Parathyroid adenoma (tissue), 2 donors: ENCODE results near the gene RERE.

Experiments
- H2AFZ ChIP-seq: fragments of 300-600 bp; sonication (generic); one replicate; pipeline ENCODE4 v1.7.0; 2017; ENCODE audit warnings: antibody characterized with exemption, mild to moderate bottlenecking
- H3K27ac ChIP-seq: fragments of 300-600 bp; sonication (generic); one replicate; pipeline ENCODE4 v1.7.0; 2017
- H3K27me3 ChIP-seq: fragments of 300-600 bp; sonication (generic); one replicate; pipeline ENCODE4 v1.7.0; 2017; ENCODE audit warnings: low read length; ENCODE audit not compliant: control insufficient read depth, insufficient read depth
- H3K36me3 ChIP-seq: fragments of 300-600 bp; sonication (generic); one replicate; pipeline ENCODE4 v1.7.0; 2017; ENCODE audit warnings: low read length; ENCODE audit not compliant: control insufficient read depth, insufficient read depth
- H3K4me1 ChIP-seq: fragments of 300-600 bp; sonication (generic); one replicate; pipeline ENCODE4 v1.7.0; 2017; ENCODE audit warnings: control low read depth
- H3K4me2 ChIP-seq: fragments of 300-600 bp; sonication (generic); one replicate; pipeline ENCODE4 v1.7.0; 2017; ENCODE audit warnings: low read length
- H3K4me3 ChIP-seq: fragments of 300-600 bp; sonication (generic); one replicate; pipeline ENCODE4 v1.7.0; 2017; ENCODE audit warnings: low read depth, low read length
- H3K79me2 ChIP-seq: fragments of 300-600 bp; sonication (generic); one replicate; pipeline ENCODE4 v1.7.0; 2017; ENCODE audit warnings: control low read depth
- H3K9ac ChIP-seq: fragments of 300-600 bp; sonication (generic); one replicate; pipeline ENCODE4 v1.7.0; 2017; ENCODE audit warnings: mild to moderate bottlenecking
- H3K9me3 ChIP-seq: fragments of 300-600 bp; sonication (generic); one replicate; pipeline ENCODE4 v1.7.0; 2017; ENCODE audit warnings: low read length; ENCODE audit not compliant: control insufficient read depth
- CTCF ChIP-seq: fragments of 300-600 bp; sonication (generic); IDR thresholded peaks from one replicate; pipeline ENCODE4 v1.7.0; 2017; ENCODE audit warnings: antibody characterized with exemption, mild to moderate bottlenecking
- donor health status: primary hyperparathyroidism.

Gene RERE

DNA sequence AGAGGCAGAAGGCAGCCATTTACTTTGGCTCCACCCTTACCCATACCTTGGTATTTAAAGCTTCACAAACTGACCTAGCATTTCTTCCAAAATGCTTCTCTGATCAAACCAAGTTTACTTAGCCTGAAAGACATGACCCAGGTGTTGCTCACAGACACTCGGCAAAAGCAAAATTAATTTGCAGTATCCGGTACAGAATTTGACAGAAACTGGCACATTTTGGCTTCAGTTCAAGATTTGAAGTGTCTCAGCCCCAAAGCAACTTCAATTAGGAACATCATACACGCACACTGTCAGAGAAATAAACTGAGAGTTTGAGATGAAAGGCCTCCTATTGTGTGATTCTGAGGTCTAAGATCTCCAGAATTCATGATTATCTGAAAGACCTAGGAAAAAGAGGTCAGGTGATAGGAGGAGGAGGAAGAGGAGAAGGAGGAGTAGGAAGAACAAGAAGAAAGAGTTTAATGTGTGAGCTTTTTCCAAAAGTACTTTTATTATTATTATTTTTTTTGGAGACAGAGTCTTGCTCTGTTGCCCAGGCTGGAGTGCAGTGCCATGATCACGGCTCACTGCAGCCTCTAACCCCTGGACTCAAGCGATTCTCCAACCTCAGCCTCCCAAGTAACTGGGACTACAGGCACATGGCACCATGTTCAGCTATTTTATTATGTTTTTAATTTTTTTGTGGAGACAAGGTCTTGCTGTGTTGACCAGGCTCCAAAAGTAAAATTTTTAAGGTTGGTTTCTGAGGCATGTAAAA lies 355.9 kb downstream of the RERE start:
- Histone ChIP-seq H3K27ac (no peak overlapping the region), H3K27me3 (no peaks in the 10 kb centered on the region), H3K36me3 (no peaks in the 10 kb centered on the region), H3K4me1 (peaks cover 8% of the 10 kb centered on the region), H3K9me3 (no peaks in the 10 kb centered on the region), H3K4me3 (no peak overlapping the region), H3K4me2 (no peak overlapping the region), H2AFZ (no peak overlapping the region), H3K9ac (no peak overlapping the region), H3K79me2 (peaks cover 9% of the 10 kb centered on the region)
- TF ChIP-seq CTCF, result no peak

DNA sequence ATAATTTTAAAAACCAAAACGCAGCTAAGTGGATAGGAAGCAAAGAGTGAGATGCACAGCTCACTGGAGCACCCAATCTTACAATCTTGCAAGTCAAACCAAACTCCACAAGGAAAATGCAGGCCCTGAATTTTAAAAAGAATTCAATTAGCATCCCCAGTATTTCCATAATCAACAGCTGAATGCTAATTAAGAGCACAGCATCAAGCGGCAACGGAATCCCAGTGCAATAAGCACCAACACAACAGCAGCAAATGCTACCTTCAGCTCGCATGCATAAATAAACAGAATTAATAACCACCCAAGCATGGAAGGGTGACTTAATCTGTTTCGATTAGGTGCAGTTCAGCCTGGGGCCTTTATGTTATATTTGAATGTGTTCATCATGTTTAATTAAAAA lies 356.7 kb downstream of the RERE start:
- H3K4me2 ChIP-seq, result no peak overlapping the region
- peaks cover 8% of the 10 kb centered on the region for H3K4me1 ChIP-seq
- H2AFZ ChIP-seq, result no peak overlapping the region
- H3K9ac ChIP-seq, result no peak overlapping the region
- H3K9me3 ChIP-seq, result no peaks in the 10 kb centered on the region
- TF ChIP-seq CTCF, result no peak
- no peak overlapping the region for H3K4me3 ChIP-seq
- no peaks in the 10 kb centered on the region for H3K27me3 ChIP-seq
- H3K79me2 ChIP-seq, result peaks cover 9% of the 10 kb centered on the region
- no peak overlapping the region for H3K27ac ChIP-seq
- no peaks in the 10 kb centered on the region for H3K36me3 ChIP-seq

- no peak for TF ChIP-seq CTCF
- Histone ChIP-seq H3K4me1 (peaks cover 8% of the 10 kb centered on the region), H3K27ac (no peak overlapping the region), H3K4me3 (no peak overlapping the region), H3K79me2 (peaks cover 11% of the 10 kb centered on the region), H3K36me3 (no peaks in the 10 kb centered on the region), H3K9me3 (no peaks in the 10 kb centered on the region), H3K4me2 (no peak overlapping the region), H3K27me3 (no peaks in the 10 kb centered on the region), H2AFZ (no peak overlapping the region), H3K9ac (no peak overlapping the region)
Measured at GRCh38 chr1:8460132-8460544, 357.3 kb downstream of the RERE start.

GRCh38 chr1:8458607-8459006 lies 358.8 kb downstream of the RERE start:
- H2AFZ ChIP-seq, result no peak overlapping the region
- peaks cover 11% of the 10 kb centered on the region for H3K79me2 ChIP-seq
- no peaks in the 10 kb centered on the region for H3K27me3 ChIP-seq
- no peak for TF ChIP-seq CTCF
- H3K4me1 ChIP-seq, result peaks cover 5% of the 10 kb centered on the region
- H3K9ac ChIP-seq, result no peak overlapping the region
- no peak overlapping the region for H3K4me2 ChIP-seq
- H3K4me3 ChIP-seq, result no peak overlapping the region
- no peaks in the 10 kb centered on the region for H3K9me3 ChIP-seq
- H3K27ac ChIP-seq, result no peak overlapping the region
- H3K36me3 ChIP-seq, result no peaks in the 10 kb centered on the region
